GM12878 (cell line): ENCODE results near the gene NLRP6. TPM values are rescaled to one million over a fixed set of nuclear protein-coding genes. Genes with fewer than 3 reads are reported as not detected.

ENCODE experiments used
- CBX3 ChIP-seq: fragments of 200-600 bp; sonication (generic); IDR thresholded peaks from 2 replicates; pipeline ENCODE4 v1.6.1; 2016; ENCODE audit warnings: low read depth, borderline replicate concordance
- CTCF ChIP-seq, 3 experiments: IDR thresholded peaks in 2 of 3; conservative IDR thresholded peaks in 1 of 3; 2 replicates each; pipeline ENCODE4 v1.5.1; 2011; ENCODE audit warnings: low read depth in 3 of 3, low read length in 3 of 3, mild to moderate bottlenecking in 3 of 3, control low read depth in 2 of 3, moderate library complexity in 2 of 3, inconsistent platforms in 1 of 3, mixed read lengths in 1 of 3; ENCODE audit not compliant: control insufficient read depth in 2 of 3, insufficient read depth in 1 of 3; ENCODE audit errors: extremely low read depth in 1 of 3
- EP300 ChIP-seq, 2 experiments: fragments of 150-350 bp in 1 of 2; IDR thresholded peaks; 2 replicates each; pipeline ENCODE4 v1.6.1; 2011 to 2012; ENCODE audit warnings: low read depth in 2 of 2, low read length in 2 of 2, borderline replicate concordance in 1 of 2, improper control_type of control experiment in 1 of 2, inconsistent platforms in 1 of 2; ENCODE audit not compliant: control insufficient read depth in 1 of 2
- GABPA ChIP-seq: IDR thresholded peaks from 2 replicates; pipeline ENCODE4 v1.6.1; 2014; ENCODE audit warnings: antibody characterized with exemption, low read depth, mild to moderate bottlenecking, inconsistent platforms
- IRF5 ChIP-seq: fragments of 450-650 bp; IDR thresholded peaks from 2 replicates; pipeline ENCODE4 v1.6.1; 2017; ENCODE audit warnings: borderline replicate concordance
- JUNB ChIP-seq: IDR thresholded peaks from 2 replicates; pipeline ENCODE4 v1.6.1; 2016; ENCODE audit warnings: antibody characterized with exemption, mild to moderate bottlenecking
- KAT2A ChIP-seq: conservative IDR thresholded peaks from 2 replicates; pipeline ENCODE4 v1.6.1; 2011; ENCODE audit warnings: low read depth, low read length; ENCODE audit not compliant: control insufficient read depth
- USF2 ChIP-seq: IDR thresholded peaks from 2 replicates; pipeline ENCODE4 v1.6.1; 2011; ENCODE audit warnings: low read depth, low read length, improper control_type of control experiment, borderline replicate concordance
- ZNF217 ChIP-seq: fragments of 450-650 bp; IDR thresholded peaks from 2 replicates; pipeline ENCODE4 v1.6.1; 2017; ENCODE audit warnings: antibody characterized with exemption, mild to moderate bottlenecking
- polyA plus RNA-seq, 11 experiments: library from polyadenylated mRNA; depleted of rRNA in 4 of 11; unstranded in 6 of 11; stranded (reverse) in 5 of 11; fragments of >200 nt; fragmentation: Nextera tagmentation in 4 of 11; fragmentation: Illumina TruSeq in 1 of 11; extraction: Ambion mirVana in 4 of 11; extraction: Trizol in 1 of 11; gene quantifications; 1 replicate in 1 of 11; 2 replicates in 10 of 11; pipeline versions ENCODE4 v1.2.1 to v1.2.3, GENCODE V29; 2011 to 2016; ENCODE audit warnings: inconsistent platforms in 2 of 11, missing spikeins in 2 of 11, low read depth in 1 of 11
- total RNA-seq, 4 experiments: library from RNA; depleted of rRNA in 3 of 4; stranded (reverse); fragments of >200 nt in 3 of 4; fragmentation: Illumina TruSeq in 1 of 4; extraction: Trizol in 1 of 4; gene quantifications; 2 replicates each; pipeline versions ENCODE4 v1.2.1 to v1.2.3, GENCODE V29; 2013 to 2021
- TF ChIP-seq, protein P1 (sequence below): fragments of 450-650 bp; conservative IDR thresholded peaks from 2 replicates; pipeline ENCODE4 v1.6.1; 2017; ENCODE audit warnings: mild to moderate bottlenecking, moderate library complexity
- TF ChIP-seq, protein P2 (sequence below): IDR thresholded peaks from 2 replicates; pipeline ENCODE4 v1.6.1; 2012; ENCODE audit warnings: mild to moderate bottlenecking, low read depth, low read length
- TF ChIP-seq, protein P3 (sequence below): fragments of 150-350 bp; IDR thresholded peaks from 2 replicates; pipeline ENCODE4 v1.6.1; 2016; ENCODE audit warnings: low read depth, low read length

NLRP6 gene
- total and polyA plus RNA-seq, 10 of the 15 experiments (the other 5 are each of a cell fraction or from before 2014, with no cell fraction given): 0.03 to 0.11 TPM; not detected in 8

DNA sequence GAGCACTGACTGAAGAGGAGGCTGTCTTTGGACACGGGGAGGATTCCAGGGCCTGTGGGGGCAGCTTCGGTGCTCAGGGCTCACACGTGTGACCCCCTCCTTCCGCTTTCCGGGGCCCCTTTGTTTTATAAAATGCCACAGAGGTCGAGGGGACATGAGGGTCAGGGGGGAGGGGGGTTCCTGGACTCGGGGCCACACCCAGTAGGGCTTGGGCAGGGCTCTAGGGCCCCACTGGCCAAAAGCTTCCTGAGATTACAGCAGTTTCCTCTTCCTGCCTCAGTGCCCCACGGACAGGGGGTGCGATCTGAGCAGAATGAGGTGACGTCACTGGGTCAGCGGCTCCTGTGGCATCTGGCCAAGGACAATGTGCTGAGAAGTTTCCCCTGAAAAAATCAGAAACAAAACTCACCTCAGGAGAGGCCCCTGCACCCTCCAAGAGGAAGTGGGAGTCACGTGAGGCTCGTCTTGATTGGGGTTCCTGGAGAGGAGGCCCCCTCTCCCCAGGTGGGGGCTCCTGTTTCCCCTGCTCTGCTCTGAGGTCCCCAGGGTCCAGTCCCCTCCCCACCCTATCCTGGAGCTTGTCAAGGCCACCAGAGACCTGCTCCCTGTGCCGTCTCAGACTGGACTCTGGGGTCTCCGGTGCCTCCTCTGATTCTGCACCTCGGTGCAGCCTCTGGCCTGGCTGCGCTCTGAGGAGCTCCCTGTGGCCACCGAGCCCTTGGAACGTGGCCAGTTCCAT lies 48.8 kb downstream of the NLRP6 start (continued):
- TF ChIP-seq, protein P1, sequence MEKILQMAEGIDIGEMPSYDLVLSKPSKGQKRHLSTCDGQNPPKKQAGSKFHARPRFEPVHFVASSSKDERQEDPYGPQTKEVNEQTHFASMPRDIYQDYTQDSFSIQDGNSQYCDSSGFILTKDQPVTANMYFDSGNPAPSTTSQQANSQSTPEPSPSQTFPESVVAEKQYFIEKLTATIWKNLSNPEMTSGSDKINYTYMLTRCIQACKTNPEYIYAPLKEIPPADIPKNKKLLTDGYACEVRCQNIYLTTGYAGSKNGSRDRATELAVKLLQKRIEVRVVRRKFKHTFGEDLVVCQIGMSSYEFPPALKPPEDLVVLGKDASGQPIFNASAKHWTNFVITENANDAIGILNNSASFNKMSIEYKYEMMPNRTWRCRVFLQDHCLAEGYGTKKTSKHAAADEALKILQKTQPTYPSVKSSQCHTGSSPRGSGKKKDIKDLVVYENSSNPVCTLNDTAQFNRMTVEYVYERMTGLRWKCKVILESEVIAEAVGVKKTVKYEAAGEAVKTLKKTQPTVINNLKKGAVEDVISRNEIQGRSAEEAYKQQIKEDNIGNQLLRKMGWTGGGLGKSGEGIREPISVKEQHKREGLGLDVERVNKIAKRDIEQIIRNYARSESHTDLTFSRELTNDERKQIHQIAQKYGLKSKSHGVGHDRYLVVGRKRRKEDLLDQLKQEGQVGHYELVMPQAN: no peak
- TF ChIP-seq CBX3 (no peak), CTCF (IDR thresholded peaks at IDR 0.05 in 2 of 3, conservative IDR thresholded peaks at IDR 0.05 in 1 of 3; ENCODE audit: control insufficient read depth in 2 of 3, extremely low read depth in 1 of 3, insufficient read depth in 1 of 3, low read depth in 3 of 3, low read length in 3 of 3) (no peak), EP300 (IDR thresholded peaks at IDR 0.05; ENCODE audit: borderline replicate concordance in 1 of 2, control insufficient read depth in 1 of 2, low read depth in 2 of 2, low read length in 2 of 2) (peak; percentile 87 to 89), JUNB (peak; percentile 54), IRF5 (no peak), USF2 (peak; percentile 91), ZNF217 (no peak), GABPA (peak; percentile 52; the same call in 1 of the 2 replicates), KAT2A (no peak)
- TF ChIP-seq, protein P2, sequence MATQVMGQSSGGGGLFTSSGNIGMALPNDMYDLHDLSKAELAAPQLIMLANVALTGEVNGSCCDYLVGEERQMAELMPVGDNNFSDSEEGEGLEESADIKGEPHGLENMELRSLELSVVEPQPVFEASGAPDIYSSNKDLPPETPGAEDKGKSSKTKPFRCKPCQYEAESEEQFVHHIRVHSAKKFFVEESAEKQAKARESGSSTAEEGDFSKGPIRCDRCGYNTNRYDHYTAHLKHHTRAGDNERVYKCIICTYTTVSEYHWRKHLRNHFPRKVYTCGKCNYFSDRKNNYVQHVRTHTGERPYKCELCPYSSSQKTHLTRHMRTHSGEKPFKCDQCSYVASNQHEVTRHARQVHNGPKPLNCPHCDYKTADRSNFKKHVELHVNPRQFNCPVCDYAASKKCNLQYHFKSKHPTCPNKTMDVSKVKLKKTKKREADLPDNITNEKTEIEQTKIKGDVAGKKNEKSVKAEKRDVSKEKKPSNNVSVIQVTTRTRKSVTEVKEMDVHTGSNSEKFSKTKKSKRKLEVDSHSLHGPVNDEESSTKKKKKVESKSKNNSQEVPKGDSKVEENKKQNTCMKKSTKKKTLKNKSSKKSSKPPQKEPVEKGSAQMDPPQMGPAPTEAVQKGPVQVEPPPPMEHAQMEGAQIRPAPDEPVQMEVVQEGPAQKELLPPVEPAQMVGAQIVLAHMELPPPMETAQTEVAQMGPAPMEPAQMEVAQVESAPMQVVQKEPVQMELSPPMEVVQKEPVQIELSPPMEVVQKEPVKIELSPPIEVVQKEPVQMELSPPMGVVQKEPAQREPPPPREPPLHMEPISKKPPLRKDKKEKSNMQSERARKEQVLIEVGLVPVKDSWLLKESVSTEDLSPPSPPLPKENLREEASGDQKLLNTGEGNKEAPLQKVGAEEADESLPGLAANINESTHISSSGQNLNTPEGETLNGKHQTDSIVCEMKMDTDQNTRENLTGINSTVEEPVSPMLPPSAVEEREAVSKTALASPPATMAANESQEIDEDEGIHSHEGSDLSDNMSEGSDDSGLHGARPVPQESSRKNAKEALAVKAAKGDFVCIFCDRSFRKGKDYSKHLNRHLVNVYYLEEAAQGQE: no peak
- TF ChIP-seq, protein P3, sequence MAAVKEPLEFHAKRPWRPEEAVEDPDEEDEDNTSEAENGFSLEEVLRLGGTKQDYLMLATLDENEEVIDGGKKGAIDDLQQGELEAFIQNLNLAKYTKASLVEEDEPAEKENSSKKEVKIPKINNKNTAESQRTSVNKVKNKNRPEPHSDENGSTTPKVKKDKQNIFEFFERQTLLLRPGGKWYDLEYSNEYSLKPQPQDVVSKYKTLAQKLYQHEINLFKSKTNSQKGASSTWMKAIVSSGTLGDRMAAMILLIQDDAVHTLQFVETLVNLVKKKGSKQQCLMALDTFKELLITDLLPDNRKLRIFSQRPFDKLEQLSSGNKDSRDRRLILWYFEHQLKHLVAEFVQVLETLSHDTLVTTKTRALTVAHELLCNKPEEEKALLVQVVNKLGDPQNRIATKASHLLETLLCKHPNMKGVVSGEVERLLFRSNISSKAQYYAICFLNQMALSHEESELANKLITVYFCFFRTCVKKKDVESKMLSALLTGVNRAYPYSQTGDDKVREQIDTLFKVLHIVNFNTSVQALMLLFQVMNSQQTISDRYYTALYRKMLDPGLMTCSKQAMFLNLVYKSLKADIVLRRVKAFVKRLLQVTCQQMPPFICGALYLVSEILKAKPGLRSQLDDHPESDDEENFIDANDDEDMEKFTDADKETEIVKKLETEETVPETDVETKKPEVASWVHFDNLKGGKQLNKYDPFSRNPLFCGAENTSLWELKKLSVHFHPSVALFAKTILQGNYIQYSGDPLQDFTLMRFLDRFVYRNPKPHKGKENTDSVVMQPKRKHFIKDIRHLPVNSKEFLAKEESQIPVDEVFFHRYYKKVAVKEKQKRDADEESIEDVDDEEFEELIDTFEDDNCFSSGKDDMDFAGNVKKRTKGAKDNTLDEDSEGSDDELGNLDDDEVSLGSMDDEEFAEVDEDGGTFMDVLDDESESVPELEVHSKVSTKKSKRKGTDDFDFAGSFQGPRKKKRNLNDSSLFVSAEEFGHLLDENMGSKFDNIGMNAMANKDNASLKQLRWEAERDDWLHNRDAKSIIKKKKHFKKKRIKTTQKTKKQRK: no peak
